ENCODE results near the gene FAT4. TPM values are rescaled to one million over a fixed set of nuclear protein-coding genes. Genes with fewer than 3 reads are reported as not detected.

Gene FAT4
- total and polyA plus RNA-seq, 8 donors = 0.46 to 76.7 (median 7.1) TPM

- no peak for TF ChIP-seq POLR2AphosphoS5 (IDR thresholded peaks at IDR 0.05)
- no peak for TF ChIP-seq CTCF (IDR thresholded peaks at IDR 0.05)
- no peak for TF ChIP-seq POLR2A (IDR thresholded peaks at IDR 0.05)
- no peak for TF ChIP-seq EP300 (IDR thresholded peaks at IDR 0.05)
- Histone ChIP-seq H3K27me3 (no peaks in the 10 kb centered on the region), H3K4me1 (peaks cover 0 to 11% (median 4%) of the 10 kb centered on the region in 4 donors), H3K9me3 (no peaks in the 10 kb centered on the region), H3K36me3 (no peaks in the 10 kb centered on the region), H3K27ac (no peak overlapping the region), H3K4me3 (no peak overlapping the region)
- DNase-seq = no peak
- intact Hi-C loops (cut with DNase I; ENCODE audit: low total_unique reads) = no loop called here
- 24 to 46% (median 41%) methylated on average over 3 of the region's 3 CpGs for WGBS, 5 donors
Observed at GRCh38 chr4:125267630-125268029, 47.1 kb upstream of the FAT4 start.

- H3K9me3 ChIP-seq = no peaks in the 10 kb centered on the region
- H3K4me1 ChIP-seq = peaks cover 0 to 11% (median 4%) of the 10 kb centered on the region in 4 donors
- no peak for TF ChIP-seq CTCF (IDR thresholded peaks at IDR 0.05)
- no peak for TF ChIP-seq EP300 (IDR thresholded peaks at IDR 0.05)
- no peak for TF ChIP-seq POLR2AphosphoS5 (IDR thresholded peaks at IDR 0.05)
- TF ChIP-seq POLR2A (IDR thresholded peaks at IDR 0.05) = no peak
- no peaks in the 10 kb centered on the region for H3K27me3 ChIP-seq
- WGBS, 5 donors = 80 to 86% (median 82%) methylated on average over 5 of the region's 5 CpGs
- no peak overlapping the region for H3K4me3 ChIP-seq
- no peak for DNase-seq
- no peak overlapping the region for H3K27ac ChIP-seq
- intact Hi-C loops (cut with DNase I; ENCODE audit: low total_unique reads) = no loop called here
- H3K36me3 ChIP-seq = no peaks in the 10 kb centered on the region
Observed at GRCh38 chr4:125268068-125268755, 46.5 kb upstream of the FAT4 start.

GRCh38 chr4:125276811-125277210 is 37.9 kb upstream of the FAT4 start:
- Histone ChIP-seq H3K9me3 (peaks cover 0 to 5% (median 0%) of the 10 kb centered on the region in 4 donors), H3K4me3 (no peak overlapping the region), H3K27ac (no peak overlapping the region), H3K27me3 (no peaks in the 10 kb centered on the region), H3K4me1 (no peaks in the 10 kb centered on the region), H3K36me3 (no peaks in the 10 kb centered on the region)
- 87 to 96% (median 91%) methylated on average over 1 of the region's 1 CpG for WGBS, 5 donors
- intact Hi-C loops (cut with DNase I; ENCODE audit: low total_unique reads) = no loop called here
- DNase-seq = no peak
- TF ChIP-seq POLR2A (IDR thresholded peaks at IDR 0.05) (no peak), POLR2AphosphoS5 (IDR thresholded peaks at IDR 0.05) (no peak), EP300 (IDR thresholded peaks at IDR 0.05) (no peak), CTCF (IDR thresholded peaks at IDR 0.05) (no peak)

GRCh38 chr4:125277790-125278189 is 37.0 kb upstream of the FAT4 start:
- TF ChIP-seq POLR2AphosphoS5 (IDR thresholded peaks at IDR 0.05) (no peak), POLR2A (IDR thresholded peaks at IDR 0.05) (no peak)
- DNase-seq = no peak
- Histone ChIP-seq H3K27ac (no peak overlapping the region), H3K9me3 (peaks cover 0 to 5% (median 0%) of the 10 kb centered on the region in 4 donors), H3K4me1 (no peaks in the 10 kb centered on the region), H3K4me3 (no peak overlapping the region), H3K27me3 (no peaks in the 10 kb centered on the region), H3K36me3 (no peaks in the 10 kb centered on the region)
- 64 to 97% (median 94%) methylated on average over 3 of the region's 3 CpGs for WGBS, 5 donors
- intact Hi-C loops (cut with DNase I; ENCODE audit: low total_unique reads) = no loop called here

DNA sequence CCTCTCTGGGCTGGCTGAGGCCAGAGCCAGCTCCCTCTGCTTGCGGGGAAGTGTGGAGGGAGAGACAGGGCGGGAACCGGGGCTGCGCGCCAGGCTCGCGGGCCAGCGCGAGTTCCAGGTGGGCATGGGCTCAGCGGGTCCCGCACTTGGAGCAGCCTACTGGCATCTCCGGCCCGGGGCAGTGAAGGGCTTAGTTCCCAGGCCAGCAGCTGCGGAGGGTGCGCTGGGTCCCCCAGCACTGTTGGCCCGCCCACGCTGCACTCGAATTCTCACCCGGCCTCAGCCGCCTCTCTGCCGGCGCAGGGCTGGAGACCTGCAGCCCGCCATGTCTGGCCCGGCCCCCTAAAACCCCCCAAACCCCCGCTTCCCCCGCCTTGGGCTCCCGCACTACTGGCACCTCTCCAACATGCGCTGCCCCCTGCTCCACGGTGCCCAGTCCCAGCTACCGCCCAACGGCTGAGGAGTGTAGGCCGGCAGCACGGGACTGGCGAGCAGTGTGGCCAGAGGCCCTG is 33.8 kb upstream of the FAT4 start:
- TF ChIP-seq POLR2A (IDR thresholded peaks at IDR 0.05) (no peak), CTCF (IDR thresholded peaks at IDR 0.05) (no peak), EP300 (IDR thresholded peaks at IDR 0.05) (no peak), POLR2AphosphoS5 (IDR thresholded peaks at IDR 0.05) (no peak)

More for the DNA sequence above, 33.8 kb upstream of the FAT4 start:
- no peak for DNase-seq
- no peaks in the 10 kb centered on the region for H3K27me3 ChIP-seq
- WGBS, 5 donors = 96 to 99% (median 98%) methylated on average over 18 to 34 of the region's 34 CpGs
- peaks cover 0 to 11% (median 0%) of the 10 kb centered on the region in 4 donors for H3K4me1 ChIP-seq
- H3K36me3 ChIP-seq = no peaks in the 10 kb centered on the region
- peaks cover 0 to 5% (median 0%) of the 10 kb centered on the region in 4 donors for H3K9me3 ChIP-seq
- intact Hi-C loops (cut with DNase I; ENCODE audit: low total_unique reads) = no loop called here
- no peak overlapping the region for H3K27ac ChIP-seq
- H3K4me3 ChIP-seq = no peak overlapping the region
